Stimulated activated CD4-positive, alpha-beta T cell treated with anti-CD3 and anti-CD28 coated beads, Interleukin-4, amount 100 ng/mL, for 1 hour (primary cell): ENCODE results near the gene PPP4C.

Experiments
- DNase-seq: peaks from one replicate; pipeline ENCODE4 v3.0.0-alpha.2; 2020

The PPP4C gene

DNA sequence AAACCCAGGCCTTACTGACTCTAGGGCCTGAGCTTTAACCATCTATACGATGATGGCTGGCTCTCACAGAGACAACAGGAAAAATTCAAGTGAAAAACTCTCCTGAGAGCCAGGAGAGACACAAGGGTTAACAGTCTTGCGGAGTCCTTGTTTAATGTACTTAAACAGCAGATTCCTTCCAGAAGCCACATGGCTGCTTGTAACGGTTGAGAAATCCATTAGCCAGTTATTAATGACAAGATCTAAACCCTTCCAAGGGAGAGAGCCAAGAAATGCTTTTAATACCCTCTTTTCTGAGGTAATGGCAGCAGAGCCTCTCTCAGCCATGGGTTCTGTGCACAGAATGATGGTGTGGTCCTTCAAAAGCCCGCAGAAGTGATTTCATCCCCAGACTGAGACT, 15.4 kb upstream of the PPP4C start:
- no peak for DNase-seq

DNA sequence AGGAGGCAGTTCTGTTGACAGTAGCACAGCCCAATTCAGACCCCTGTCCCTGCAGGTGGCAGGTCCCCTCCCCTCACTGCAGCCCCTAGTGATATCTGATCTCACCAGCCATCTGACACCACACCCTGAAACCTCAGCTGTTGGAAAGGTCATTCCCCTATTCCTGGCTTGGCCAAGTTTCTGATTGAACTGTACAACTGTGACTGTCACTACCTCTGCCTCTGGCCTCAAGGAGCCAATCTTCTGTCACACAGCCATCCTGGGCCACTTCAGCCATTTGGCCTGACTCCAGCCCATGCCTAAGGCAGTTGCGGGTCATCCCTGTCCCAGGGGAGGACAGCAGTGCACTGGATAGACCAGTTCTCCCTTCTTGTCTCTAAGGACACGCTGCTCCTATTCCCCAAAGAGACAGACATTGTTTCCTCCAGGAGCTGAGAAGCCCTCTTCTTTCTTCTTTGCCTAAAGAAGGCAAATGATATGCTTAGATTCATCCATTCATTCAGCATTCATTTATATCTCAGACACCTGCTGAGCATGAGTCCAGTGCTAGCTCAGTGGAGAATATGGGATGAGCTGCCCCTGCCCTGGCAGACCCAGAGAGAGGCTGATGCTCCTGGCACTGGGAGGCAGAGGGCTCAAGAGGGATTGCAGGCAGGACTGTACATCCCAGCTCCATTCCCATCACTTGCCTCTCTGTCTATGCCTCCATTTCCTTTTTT, 14.8 kb upstream of the PPP4C start:
- no peak for DNase-seq

DNA sequence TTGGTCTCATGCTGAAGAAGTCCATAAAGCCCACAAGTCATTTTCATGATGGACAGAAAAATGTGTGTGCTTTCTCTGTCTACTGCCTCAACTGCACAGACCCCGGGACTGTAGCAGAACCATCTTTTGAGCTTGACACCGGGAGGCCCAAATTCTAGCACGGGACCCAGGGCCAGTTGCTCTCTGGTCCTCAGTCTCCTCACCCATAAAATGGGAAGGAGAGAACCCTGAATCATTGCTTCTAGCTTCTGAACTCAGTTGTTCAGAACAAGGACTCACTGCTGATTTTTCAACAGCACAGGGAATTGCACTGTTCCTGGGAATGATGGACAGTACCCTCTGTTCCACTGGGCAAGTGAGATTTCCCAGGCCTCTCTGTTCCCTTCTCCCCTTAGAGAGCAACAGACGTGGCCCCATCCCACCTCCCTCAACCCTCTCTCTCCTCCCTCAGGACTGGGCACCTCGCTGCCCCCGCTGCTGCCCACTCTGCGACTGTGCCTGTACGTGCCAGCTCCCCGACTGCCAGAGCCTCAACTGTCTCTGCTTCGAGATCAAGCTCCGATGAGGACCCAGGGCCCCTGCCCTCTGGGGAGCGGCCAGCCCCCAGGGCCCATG, 12.4 kb upstream of the PPP4C start:
- DNase-seq, result no peak

DNA sequence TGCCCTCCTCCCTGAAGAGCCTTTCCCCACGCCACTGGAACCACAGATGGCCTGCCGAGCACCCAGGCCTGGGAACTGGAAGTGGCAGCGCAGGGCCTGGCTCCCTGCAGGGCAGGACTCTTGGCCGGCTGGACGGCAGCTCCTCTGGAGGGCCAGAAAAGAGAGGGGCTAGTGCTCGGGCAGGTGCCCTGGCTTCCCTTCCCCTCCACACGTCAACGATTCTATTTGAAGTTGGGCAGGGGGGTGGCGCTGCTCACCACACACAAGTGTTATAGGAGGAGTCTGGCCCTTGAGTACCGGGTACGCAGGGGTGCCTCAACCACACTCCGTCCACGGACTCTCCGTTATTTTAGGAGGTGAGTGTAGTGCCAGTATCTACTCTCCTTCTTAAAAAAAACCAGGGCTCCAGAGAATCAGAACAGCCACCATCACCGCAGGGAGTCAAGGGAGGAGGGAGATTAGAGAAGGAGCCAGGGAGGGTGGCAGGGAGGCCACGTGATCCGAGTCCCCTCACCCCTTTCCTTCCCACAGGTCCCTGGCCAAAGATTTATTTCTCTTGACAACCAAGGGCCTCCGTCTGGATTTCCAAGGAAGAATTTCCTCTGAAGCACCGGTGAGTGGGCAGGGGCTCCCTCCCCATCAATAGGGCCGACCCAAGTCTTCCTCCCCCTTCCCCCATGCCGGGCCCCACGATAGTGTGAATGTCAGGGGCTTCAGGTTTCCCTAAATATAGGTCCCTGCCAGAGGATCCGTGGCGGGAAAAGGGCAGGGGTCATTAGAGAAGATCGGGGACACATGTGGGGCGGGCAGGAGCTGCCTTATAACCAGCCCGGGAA, 11.7 kb upstream of the PPP4C start:
- peak; percentile 72 for DNase-seq

DNA sequence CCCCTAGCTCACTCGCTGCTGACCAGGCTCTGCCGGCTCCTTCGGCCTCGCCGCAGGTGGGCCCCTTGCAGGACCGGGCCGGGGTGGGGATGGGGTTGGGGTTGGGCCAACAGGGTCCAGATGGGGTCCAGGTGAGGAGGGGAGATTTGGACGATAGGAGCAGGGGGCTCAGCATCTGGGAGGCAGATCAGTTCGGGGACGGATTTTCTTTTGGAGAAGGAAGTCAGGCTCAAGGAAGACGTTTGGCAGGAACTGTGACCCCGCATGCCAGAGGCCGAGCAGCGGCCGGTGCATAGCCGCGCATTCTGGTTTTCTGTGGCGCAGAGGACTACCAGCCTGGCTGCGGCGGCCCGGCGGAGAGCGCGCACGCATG, 11.1 kb upstream of the PPP4C start:
- DNase-seq, result no peak

DNA sequence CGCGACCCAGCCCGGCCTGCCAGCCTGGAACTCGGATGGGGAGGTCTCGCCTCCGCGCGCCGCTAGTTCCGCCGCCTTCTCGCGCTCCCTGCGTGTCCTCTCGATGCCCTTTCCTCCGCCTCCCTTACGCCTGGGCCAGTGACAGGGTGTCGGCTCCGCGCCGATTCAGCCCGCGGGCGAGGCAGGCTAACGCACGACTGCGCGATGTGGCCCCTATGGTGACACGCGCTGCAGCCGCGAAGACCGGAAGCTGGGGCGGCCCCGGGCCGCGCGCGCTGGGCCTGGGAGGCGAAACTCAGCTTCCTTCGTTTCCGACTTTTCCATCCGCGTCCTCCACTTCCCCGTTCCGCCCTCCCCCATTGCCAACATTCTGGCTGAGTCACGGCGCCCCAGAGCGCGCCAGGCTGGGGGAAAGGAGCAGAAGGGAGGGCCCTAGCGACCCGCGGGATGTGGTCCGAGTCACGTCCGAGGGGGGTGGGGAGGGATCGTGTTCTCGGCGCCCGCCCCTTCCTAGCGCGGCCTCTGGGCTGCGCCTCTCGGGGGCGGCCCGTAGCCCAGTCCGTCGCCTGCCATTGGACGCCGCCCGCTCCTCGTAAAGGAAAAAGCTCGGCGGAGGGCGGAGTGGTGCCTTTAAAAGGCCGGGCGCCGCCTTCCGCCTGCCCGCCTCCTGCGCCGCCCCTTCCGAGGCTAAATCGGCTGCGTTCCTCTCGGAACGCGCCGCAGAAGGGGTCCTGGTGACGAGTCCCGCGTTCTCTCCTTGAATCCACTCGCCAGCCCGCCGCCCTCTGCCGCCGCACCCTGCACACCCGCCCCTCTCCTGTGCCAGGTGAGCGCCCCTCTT, 10.5 kb upstream of the PPP4C start, which contains the start of gene ALDOA:
TSS of gene ALDOA (plus strand) at position 659 of the 841 bp plus-strand sequence. CDS start 1,138 bp downstream, outside the sequence.
- DNase-seq, result peak; percentile 95

DNA sequence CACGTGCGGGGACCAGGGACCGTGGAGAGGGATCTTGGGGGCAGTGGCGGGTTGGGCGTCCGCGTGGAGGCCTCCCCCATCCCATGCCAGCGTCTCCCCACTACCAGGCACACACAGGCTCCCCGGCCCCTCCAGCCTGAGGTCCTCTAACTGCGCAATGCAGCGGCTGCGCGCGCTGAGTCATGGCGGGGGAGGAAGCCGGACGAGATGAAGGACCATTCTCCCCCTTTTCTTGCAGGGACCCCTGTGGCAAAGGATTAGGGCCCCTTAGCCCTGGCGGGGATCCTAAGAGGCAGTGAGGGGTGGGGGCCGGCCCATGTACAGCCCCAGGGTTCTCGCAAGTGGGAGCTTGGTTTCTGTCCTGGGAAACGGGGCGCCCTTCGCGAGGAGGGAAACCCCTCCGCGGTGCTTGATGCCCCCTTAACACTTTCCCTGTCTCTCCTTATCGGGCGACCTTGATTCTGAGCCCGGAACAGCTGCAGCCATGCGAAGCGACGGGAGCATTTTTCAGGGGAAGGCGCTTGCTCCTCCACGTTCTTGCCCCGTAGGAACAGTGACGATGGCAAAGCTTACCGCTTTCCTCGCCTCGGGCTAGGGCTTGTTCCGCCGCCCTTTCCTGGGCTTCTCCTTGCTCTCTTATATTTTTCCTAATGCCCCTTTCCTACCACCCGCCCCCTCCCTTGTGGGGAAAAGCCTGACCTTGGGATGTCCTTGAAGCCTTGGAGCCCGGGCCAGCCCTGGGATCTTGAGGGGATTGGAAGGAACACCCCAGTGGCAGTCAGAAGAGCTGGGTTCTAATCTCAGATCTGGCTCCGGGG, 9.6 kb upstream of the PPP4C start:
- DNase-seq, result peak; percentile 59

DNA sequence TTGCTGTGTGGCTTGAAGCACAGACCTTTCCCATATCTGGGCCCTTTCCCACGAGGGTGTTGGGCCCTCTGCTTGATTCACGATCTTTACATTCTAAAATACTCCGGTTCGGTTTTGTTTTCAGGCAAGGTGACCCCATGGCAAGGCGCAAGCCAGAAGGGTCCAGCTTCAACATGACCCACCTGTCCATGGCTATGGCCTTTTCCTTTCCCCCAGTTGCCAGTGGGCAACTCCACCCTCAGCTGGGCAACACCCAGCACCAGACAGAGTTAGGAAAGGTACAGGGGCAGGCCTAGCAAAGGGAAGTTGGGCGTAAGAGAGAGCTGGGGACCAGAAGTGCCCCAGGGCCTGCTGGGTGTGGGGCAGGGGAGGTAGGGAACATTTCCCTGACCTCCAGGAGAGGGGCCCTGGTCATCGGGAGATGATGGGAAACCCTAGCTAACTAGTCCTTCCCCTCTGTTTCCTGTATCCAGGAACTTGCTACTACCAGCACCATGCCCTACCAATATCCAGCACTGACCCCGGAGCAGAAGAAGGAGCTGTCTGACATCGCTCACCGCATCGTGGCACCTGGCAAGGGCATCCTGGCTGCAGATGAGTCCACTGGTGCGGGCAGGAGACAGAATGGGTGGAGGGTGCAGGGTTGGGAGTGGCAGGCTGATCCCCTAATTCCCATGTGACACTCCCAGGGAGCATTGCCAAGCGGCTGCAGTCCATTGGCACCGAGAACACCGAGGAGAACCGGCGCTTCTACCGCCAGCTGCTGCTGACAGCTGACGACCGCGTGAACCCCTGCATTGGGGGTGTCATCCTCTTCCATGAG, 8.8 kb upstream of the PPP4C start:
- no peak for DNase-seq

DNA sequence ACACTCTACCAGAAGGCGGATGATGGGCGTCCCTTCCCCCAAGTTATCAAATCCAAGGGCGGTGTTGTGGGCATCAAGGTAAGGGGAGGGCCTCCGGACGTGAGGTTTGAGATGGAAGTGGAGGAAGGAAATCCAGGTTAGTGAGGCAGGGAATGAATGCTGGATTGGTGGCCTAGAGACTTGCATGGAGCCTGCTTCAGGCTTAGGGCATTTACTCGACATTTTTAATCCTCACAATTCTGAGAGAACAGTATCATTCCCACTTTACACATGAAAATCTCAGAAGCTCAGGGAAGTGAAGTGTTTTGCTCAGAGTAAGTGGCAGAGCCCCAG, 8.2 kb upstream of the PPP4C start:
- DNase-seq, result no peak

DNA sequence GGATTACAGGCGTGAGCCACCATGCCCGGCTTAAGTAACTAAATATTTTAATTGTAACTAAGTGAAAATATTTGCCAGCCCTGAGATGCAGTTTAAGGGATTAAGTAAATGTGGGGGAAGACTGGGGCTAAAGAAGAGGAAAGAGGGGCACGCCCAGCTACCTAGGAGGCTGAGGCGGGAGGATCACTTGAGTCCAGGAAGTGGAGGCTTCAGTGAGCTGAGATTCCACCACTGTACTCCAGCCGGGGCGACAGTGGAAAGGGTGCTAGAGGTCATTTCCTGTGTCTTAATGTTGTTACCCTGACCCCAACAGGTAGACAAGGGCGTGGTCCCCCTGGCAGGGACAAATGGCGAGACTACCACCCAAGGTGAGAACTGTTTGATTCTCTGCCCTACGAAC, 7.5 kb upstream of the PPP4C start:
- no peak for DNase-seq

DNA sequence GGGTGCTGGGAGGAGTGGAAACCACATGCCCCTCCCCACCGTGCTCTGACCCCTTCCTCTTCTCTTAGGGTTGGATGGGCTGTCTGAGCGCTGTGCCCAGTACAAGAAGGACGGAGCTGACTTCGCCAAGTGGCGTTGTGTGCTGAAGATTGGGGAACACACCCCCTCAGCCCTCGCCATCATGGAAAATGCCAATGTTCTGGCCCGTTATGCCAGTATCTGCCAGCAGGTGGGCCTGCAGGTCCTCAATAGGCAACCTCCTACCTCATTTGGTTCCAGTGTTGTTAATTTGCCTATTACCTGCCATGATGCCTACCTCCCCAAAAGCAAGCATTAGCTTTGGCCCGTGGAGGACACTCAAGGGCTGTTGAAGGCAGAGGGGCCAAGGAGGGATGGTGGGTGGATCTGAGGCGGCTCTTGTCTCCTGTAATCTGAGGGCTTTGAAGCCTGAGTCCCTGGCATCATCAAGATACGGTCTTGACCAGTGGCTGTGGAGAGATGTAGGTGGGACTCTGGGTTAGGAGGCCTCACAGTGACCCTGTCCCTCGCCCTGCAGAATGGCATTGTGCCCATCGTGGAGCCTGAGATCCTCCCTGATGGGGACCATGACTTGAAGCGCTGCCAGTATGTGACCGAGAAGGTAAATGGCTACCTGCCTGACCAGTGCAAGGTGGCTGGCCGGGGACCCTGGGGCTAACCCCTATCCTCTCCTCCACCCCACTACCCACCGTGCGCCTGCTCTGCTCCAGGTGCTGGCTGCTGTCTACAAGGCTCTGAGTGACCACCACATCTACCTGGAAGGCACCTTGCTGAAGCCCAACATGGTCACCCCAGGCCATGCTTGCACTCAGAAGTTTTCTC, 6.8 kb upstream of the PPP4C start:
- peak; percentile 60 for DNase-seq

DNA sequence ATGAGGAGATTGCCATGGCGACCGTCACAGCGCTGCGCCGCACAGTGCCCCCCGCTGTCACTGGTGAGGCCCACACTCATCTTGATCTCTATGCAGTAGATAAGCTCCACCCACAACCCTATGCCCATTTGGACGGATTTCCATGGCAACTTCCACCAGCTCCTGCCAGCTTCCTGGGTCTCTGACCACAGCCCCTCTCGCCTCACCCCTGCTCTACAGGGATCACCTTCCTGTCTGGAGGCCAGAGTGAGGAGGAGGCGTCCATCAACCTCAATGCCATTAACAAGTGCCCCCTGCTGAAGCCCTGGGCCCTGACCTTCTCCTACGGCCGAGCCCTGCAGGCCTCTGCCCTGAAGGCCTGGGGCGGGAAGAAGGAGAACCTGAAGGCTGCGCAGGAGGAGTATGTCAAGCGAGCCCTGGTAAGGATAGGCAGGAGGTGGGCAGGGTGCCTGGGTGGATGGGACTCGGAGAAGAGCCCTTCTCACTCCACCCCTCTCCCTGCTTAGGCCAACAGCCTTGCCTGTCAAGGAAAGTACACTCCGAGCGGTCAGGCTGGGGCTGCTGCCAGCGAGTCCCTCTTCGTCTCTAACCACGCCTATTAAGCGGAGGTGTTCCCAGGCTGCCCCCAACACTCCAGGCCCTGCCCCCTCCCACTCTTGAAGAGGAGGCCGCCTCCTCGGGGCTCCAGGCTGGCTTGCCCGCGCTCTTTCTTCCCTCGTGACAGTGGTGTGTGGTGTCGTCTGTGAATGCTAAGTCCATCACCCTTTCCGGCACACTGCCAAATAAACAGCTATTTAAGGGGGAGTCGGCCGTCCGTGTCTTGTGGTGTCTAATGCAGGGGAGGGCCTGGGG, 6.0 kb upstream of the PPP4C start:
- no peak for DNase-seq

DNA sequence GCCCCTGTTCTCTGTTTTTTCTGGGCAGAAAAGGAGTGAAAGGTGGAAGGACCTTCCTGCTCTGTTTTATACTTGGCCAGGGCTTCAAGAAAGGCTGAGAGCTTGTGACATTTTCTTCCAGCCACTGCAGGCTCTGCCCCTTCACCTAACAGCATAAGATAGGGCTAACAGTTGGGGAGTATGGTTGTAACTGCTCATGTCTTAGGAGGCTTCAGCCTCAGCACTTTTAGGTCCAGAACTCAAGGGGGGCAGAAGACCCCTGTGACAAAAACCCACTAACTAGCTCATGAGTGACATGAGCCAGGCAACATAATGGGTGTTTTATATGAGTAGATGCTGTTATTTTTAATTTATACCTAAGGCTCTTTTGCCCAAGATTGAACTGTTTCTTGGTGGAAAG, 5.3 kb upstream of the PPP4C start:
- DNase-seq, result no peak

DNA sequence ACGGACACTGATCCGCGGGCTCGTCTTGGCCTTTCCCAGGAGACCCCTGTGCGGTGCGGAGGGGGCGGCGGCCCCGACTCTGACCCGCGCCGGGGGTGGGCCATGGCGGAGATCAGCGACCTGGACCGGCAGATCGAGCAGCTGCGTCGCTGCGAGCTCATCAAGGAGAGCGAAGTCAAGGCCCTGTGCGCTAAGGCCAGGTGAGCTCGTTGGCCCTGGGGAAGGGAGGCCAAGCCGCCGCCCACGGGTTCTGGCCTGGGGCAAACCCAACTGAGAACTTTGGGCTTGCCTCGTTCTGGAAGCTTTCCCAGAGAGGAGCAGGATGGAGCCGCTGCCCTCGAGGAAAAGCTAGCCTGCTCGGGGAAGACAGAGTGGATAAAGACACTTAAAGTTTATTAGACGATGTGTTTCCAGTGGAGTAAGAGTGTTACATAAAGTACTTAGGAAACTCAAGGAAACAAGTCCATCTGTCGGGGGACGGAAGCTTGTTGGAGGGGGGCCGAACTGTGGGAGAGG, 540 bp downstream of the PPP4C start:
- no peak for DNase-seq

DNA sequence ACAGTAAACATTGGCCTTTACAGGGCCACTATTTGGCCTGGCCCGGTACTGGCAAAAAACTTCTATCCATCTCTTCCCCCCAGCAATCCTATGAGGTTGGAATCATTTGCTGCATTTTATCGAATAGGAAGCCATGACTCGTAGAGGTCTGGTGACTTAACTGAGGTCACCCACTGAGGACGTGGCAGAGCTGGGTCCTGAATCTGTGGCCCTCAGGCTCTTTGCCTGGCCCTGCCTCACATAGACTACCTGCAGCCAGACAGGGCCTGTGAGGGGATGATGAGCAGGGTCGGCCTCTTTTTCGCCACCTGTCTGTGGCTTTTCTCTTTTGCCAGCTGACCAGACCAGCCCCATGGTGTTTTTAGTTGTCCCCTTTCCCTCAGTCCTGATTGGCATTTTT, 1.9 kb downstream of the PPP4C start:
- no peak for DNase-seq

DNA sequence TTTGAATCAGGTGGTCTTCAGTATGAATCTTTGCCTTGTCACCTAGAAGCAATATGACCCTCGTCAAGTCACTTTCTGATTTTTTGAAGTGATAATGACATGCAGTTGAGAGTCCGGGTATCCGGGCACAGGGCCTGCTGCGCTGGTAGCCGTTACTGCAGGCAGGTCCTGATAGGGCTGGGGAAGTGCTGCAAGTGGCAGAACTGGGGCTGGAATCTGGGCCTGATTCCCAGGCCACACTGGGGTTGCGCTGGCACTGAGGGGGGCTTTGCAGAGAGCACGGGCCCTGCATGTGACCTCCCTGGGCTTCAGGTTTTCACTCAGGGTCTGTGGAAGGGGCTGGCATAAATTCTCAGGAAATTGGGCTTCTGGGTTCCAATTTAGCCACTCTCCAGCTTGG, 3.0 kb downstream of the PPP4C start:
- DNase-seq, result no peak

DNA sequence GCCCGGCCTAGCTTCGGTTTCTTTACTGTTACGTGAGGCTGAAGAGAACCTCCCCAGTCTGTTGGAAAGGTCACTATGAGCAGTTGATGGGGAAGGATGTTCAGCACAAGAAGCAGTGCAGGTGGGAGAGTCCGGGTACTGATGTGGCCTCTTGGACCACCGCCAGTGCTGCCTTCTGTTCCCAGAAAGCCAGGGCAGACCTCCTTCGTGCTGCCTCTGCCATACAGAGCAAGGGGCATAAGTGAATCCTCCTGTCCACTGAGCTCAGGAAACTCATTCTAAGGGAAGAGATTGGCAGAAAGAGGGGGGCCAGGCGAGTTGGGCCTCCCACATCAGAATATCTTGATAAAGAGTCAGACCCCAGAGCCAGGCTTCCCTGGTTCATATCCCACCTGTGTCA, 3.7 kb downstream of the PPP4C start:
- DNase-seq, result no peak

DNA sequence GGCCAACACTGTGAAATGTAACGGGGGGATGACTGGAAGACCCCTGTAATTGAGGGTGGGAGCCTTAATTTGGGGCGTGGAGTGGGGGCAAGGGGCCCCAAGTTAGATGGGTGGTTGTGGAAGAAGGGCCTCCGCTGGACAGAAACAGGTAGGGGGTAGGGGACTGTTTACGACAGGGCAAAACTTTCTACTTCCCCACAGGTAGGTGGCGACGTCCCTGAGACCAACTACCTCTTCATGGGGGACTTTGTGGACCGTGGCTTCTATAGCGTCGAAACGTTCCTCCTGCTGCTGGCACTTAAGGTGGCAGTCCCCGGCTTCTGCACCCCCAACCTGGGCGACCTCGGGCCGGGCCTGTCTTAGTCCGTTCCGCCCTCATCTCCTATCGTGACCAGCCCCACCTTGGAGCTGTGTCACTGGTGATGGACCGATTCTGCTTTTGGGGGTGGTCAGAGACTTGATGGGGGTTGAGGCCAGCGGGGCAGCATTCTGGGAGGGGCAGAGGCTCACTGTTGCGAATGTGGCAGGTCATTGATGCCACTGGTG, 6.8 kb downstream of the PPP4C start:
- no peak for DNase-seq
